OCI-LY1 (cell line): ENCODE measurements around the gene EIF4EBP2.

ENCODE experiments used
- H2AFZ ChIP-seq: fragments of 200-600 bp; sonication (generic), shearing (Covaris generic); 2 replicates; pipeline ENCODE4 v1.6.0; 2014; ENCODE audit warnings: antibody characterized with exemption, mild to moderate bottlenecking, low read length
- H3F3A ChIP-seq: fragments of 200-600 bp; sonication (generic), shearing (Covaris generic); 2 replicates; pipeline ENCODE4 v1.6.0; 2014; ENCODE audit warnings: mild to moderate bottlenecking, antibody characterized with exemption, low read length, moderate library complexity; ENCODE audit not compliant: insufficient read depth
- H3K27ac ChIP-seq: fragments of 200-600 bp; sonication (generic); 2 replicates; pipeline ENCODE4 v1.5.1; 2014; ENCODE audit warnings: low read length, mixed run types, mild to moderate bottlenecking, low read depth; ENCODE audit not compliant: poor library complexity, severe bottlenecking
- H3K27me3 ChIP-seq: fragments of 200-600 bp; sonication (generic); 2 replicates; pipeline ENCODE4 v1.6.0; 2014; ENCODE audit warnings: antibody characterized with exemption, mild to moderate bottlenecking, low read length, moderate library complexity; ENCODE audit not compliant: insufficient read depth
- H3K36me3 ChIP-seq: fragments of 200-600 bp; sonication (generic); 2 replicates; pipeline ENCODE4 v1.6.1; 2014; ENCODE audit warnings: mild to moderate bottlenecking, antibody characterized with exemption, low read length, moderate library complexity, mixed read lengths; ENCODE audit not compliant: insufficient read depth
- H3K4me1 ChIP-seq: fragments of 200-600 bp; sonication (generic); 2 replicates; pipeline ENCODE4 v1.5.1; 2014; ENCODE audit warnings: mild to moderate bottlenecking, low read length, moderate library complexity; ENCODE audit not compliant: insufficient read depth, severe bottlenecking
- H3K4me2 ChIP-seq: fragments of 200-600 bp; sonication (generic), shearing (Covaris generic); 2 replicates; pipeline ENCODE4 v1.6.1; 2014; ENCODE audit warnings: low read length
- H3K4me3 ChIP-seq: fragments of 200-600 bp; sonication (generic); 2 replicates; pipeline ENCODE4 v1.5.1; 2014; ENCODE audit warnings: low read length, low read depth, mild to moderate bottlenecking, mixed read lengths; ENCODE audit not compliant: poor library complexity, severe bottlenecking
- H3K79me2 ChIP-seq: fragments of 200-600 bp; shearing (Covaris generic); 2 replicates; pipeline ENCODE4 v1.6.1; 2016; ENCODE audit warnings: mixed run types, low read length, mixed read lengths; ENCODE audit not compliant: insufficient read depth
- H3K9ac ChIP-seq: fragments of 200-600 bp; sonication (generic), shearing (Covaris generic); 2 replicates; pipeline ENCODE4 v1.6.1; 2014; ENCODE audit warnings: mild to moderate bottlenecking, low read length, mixed read lengths
- H3K9me2 ChIP-seq: fragments of 200-600 bp; sonication (generic), shearing (Covaris generic); 2 replicates; pipeline ENCODE4 v1.6.1; 2014; ENCODE audit warnings: low read depth, mild to moderate bottlenecking, low read length, mixed read lengths
- H3K9me3 ChIP-seq: fragments of 200-600 bp; shearing (Covaris generic); 2 replicates; pipeline ENCODE4 v1.6.1; 2014; ENCODE audit warnings: low read length, mixed read lengths
- H4K20me1 ChIP-seq: fragments of 200-600 bp; sonication (generic), shearing (Covaris generic); 2 replicates; pipeline ENCODE4 v1.6.0; 2016; ENCODE audit warnings: mild to moderate bottlenecking, low read length; ENCODE audit not compliant: insufficient read depth
- CTCF ChIP-seq: fragments of 200-600 bp; sonication (generic), shearing (Covaris generic); IDR thresholded peaks from 2 replicates; pipeline ENCODE4 v1.5.1; 2017; ENCODE audit warnings: mild to moderate bottlenecking, antibody characterized with exemption, low read length, moderate library complexity, mixed read lengths
- EZH2 ChIP-seq: fragments of 200-600 bp; sonication (generic), shearing (Covaris generic); IDR thresholded peaks from 2 replicates; pipeline ENCODE4 v1.8.0; 2017; ENCODE audit warnings: borderline replicate concordance, mixed run types, mild to moderate bottlenecking, antibody characterized with exemption, low read length, moderate library complexity, mixed read lengths

Gene EIF4EBP2

GRCh38 chr10:70357565-70357964, 46.4 kb upstream of the EIF4EBP2 start:
- no peak overlapping the region for H3K9ac ChIP-seq
- TF ChIP-seq CTCF, result no peak
- TF ChIP-seq EZH2, result no peak
- H3K36me3 ChIP-seq, result no peaks in the 10 kb centered on the region
- H3K27me3 ChIP-seq, result peaks cover 3% of the 10 kb centered on the region; the same call in 1 of the 2 replicates
- no peaks in the 10 kb centered on the region for H3K9me2 ChIP-seq
- no peaks in the 10 kb centered on the region for H3F3A ChIP-seq
- H3K4me2 ChIP-seq, result no peak overlapping the region
- H3K4me3 ChIP-seq, result no peak overlapping the region
- no peaks in the 10 kb centered on the region for H4K20me1 ChIP-seq
- no peaks in the 10 kb centered on the region for H3K79me2 ChIP-seq
- H3K4me1 ChIP-seq, result peaks cover 10% of the 10 kb centered on the region
- H3K27ac ChIP-seq, result no peak overlapping the region
- H2AFZ ChIP-seq, result no peak overlapping the region
- H3K9me3 ChIP-seq, result no peaks in the 10 kb centered on the region

GRCh38 chr10:70358446-70358845, 45.5 kb upstream of the EIF4EBP2 start:
- TF ChIP-seq CTCF, result no peak
- no peak overlapping the region for H3K4me3 ChIP-seq
- no peak overlapping the region for H3K4me2 ChIP-seq
- H3K4me1 ChIP-seq, result peaks cover 10% of the 10 kb centered on the region
- H3K79me2 ChIP-seq, result no peaks in the 10 kb centered on the region
- no peaks in the 10 kb centered on the region for H3F3A ChIP-seq
- H3K27me3 ChIP-seq, result peaks cover 3% of the 10 kb centered on the region; the same call in 1 of the 2 replicates
- no peak overlapping the region for H3K27ac ChIP-seq
- H3K9ac ChIP-seq, result no peak overlapping the region
- H2AFZ ChIP-seq, result no peak overlapping the region
- H3K36me3 ChIP-seq, result no peaks in the 10 kb centered on the region
- no peaks in the 10 kb centered on the region for H3K9me2 ChIP-seq
- H3K9me3 ChIP-seq, result no peaks in the 10 kb centered on the region
- no peaks in the 10 kb centered on the region for H4K20me1 ChIP-seq

- Histone ChIP-seq H3K9me2 (no peaks in the 10 kb centered on the region), H3K4me2 (no peak overlapping the region), H3F3A (no peaks in the 10 kb centered on the region), H3K4me1 (peaks cover 13% of the 10 kb centered on the region), H3K4me3 (no peak overlapping the region), H2AFZ (no peak overlapping the region), H4K20me1 (no peaks in the 10 kb centered on the region), H3K9me3 (no peaks in the 10 kb centered on the region), H3K27me3 (peaks cover 3% of the 10 kb centered on the region; the same call in 1 of the 2 replicates), H3K9ac (no peak overlapping the region), H3K27ac (no peak overlapping the region), H3K79me2 (no peaks in the 10 kb centered on the region), H3K36me3 (no peaks in the 10 kb centered on the region)
- TF ChIP-seq CTCF (no peak), EZH2 (no peak)
These were observed 44.9 kb upstream of the EIF4EBP2 start for GRCh38 chr10:70359017-70359550.
